ENCODE results near the gene C3orf52.

DNA sequence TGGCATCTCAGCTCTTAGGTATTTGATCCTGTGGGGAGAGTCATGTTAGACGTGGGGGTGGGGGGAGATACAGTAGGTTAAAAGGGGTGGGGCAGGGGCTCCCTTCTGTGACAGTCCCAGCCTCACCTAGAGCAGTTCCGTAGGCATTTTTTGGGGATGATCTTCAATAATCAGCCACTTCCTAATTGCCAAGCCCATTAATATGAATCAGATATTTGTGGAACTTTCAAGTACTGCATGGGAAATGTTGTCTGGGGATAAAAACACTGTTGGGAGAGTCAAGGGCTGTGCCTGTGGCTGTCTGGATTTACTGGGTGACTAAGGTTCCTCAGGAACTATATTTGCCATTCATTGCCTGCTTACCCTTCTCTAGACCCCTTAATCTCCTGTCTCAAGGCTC is 9.5 kb downstream of the C3orf52 start:
- TF ChIP-seq EZH2 (IDR thresholded peaks at IDR 0.05; ENCODE audit: borderline replicate concordance, low read depth, low read length, severe bottlenecking) (no peak), CTCF (IDR thresholded peaks at IDR 0.05; ENCODE audit: borderline replicate concordance, extremely low read depth, low read length, poor library complexity, severe bottlenecking) (no peak)
